Sigmoid colon (tissue), 4 donors: Measurements from ENCODE around the gene SMIM26.

Experiments
- CTCF ChIP-seq, 4 experiments: fragments of 450-650 bp in 3 of 4; fragments of 200-600 bp in 1 of 4; IDR thresholded peaks; one replicate each; pipeline ENCODE4 v1.5.1; 2016 to 2019; ENCODE audit warnings: antibody characterized with exemption in 4 of 4, mild to moderate bottlenecking in 3 of 4, moderate library complexity in 2 of 4
- EP300 ChIP-seq, 4 donors: sonication (generic); formaldehyde crosslinking; IDR thresholded peaks; one replicate each; pipeline ENCODE4 v1.6.1; 2017; ENCODE audit warnings: antibody characterized with exemption in 4 of 4
- POLR2A ChIP-seq, 2 donors: fragments of 450-650 bp; IDR thresholded peaks; one replicate each; pipeline ENCODE4 v1.6.1; 2016; ENCODE audit warnings: antibody characterized with exemption in 2 of 2, mild to moderate bottlenecking in 2 of 2, moderate library complexity in 2 of 2
- POLR2AphosphoS5 ChIP-seq, 4 donors: sonication (generic); formaldehyde crosslinking; IDR thresholded peaks; one replicate each; pipeline ENCODE4 v1.6.1; 2017; ENCODE audit warnings: antibody characterized with exemption in 4 of 4

GRCh38 chr20:18541741-18542140 lies 25.5 kb upstream of the SMIM26 start:
- TF ChIP-seq POLR2A (IDR thresholded peaks at IDR 0.05): no peak
- TF ChIP-seq CTCF (IDR thresholded peaks at IDR 0.05): no peak
- TF ChIP-seq POLR2AphosphoS5 (IDR thresholded peaks at IDR 0.05): no peak
- TF ChIP-seq EP300 (IDR thresholded peaks at IDR 0.05): no peak
